Colonic mucosa (tissue), 4 donors: ENCODE results near the gene DHX9. TPM values are rescaled to one million over a fixed set of nuclear protein-coding genes. Genes with fewer than 3 reads are reported as not detected.

ENCODE experiments used
- DNase-seq: peaks from one replicate; pipeline ENCODE4 v3.0.0-alpha.2; 2020
- H3K27ac ChIP-seq: fragments of 200-600 bp; one replicate; pipeline ENCODE4 v1.8.0; 2021
- H3K27me3 ChIP-seq: fragments of 200-600 bp; one replicate; pipeline ENCODE4 v1.8.0; 2021
- H3K36me3 ChIP-seq: fragments of 200-600 bp; one replicate; pipeline ENCODE4 v1.8.0; 2021
- H3K4me1 ChIP-seq: fragments of 200-600 bp; one replicate; pipeline ENCODE4 v1.8.0; 2021; ENCODE audit warnings: mild to moderate bottlenecking
- H3K4me3 ChIP-seq: fragments of 200-600 bp; one replicate; pipeline ENCODE4 v1.8.0; 2021
- H3K9ac ChIP-seq, 2 donors: one replicate each; pipeline ENCODE4 v1.7.0; 2013; ENCODE audit warnings: control low read depth in 2 of 2, low read depth in 2 of 2, low read length in 2 of 2
- H3K9me3 ChIP-seq: fragments of 200-600 bp; one replicate; pipeline ENCODE4 v1.8.0; 2021
- CTCF ChIP-seq: fragments of 200-600 bp; IDR thresholded peaks from one replicate; pipeline ENCODE4 v1.8.0; 2022; ENCODE audit warnings: antibody characterized with exemption, mild to moderate bottlenecking
- intact Hi-C: fragments of 100-400 bp; cut with DNase I; formaldehyde crosslinking; loops from one replicate; pipeline ENCODE4 v1.14.1; 2022
- total RNA-seq, 2 donors: library from RNA; stranded (reverse); fragmentation: NEBNext Ultra II Directional in 1 of 2; extraction: Animal tissue kit (Norgen Biotek cat#: 25700) in 1 of 2; gene quantifications; one replicate each; pipeline ENCODE4 v1.2.1, GENCODE V29; 2021
- donor health status: healthy.
- donor health status: DM: no; HTN: no; CAD: no.
- donor health status: DM: no; HTN: no; CAD: no.

The DHX9 gene
- total RNA-seq, 2 donors from 2014 or later, result 99.2 to 164 TPM

- Histone ChIP-seq H3K4me3 (no peak overlapping the region), H3K36me3 (peaks cover 50% of the 10 kb centered on the region), H3K4me1 (no peaks in the 10 kb centered on the region), H3K9ac (no peak overlapping the region), H3K27ac (no peak overlapping the region), H3K27me3 (no peaks in the 10 kb centered on the region), H3K9me3 (no peaks in the 10 kb centered on the region)
- TF ChIP-seq CTCF, result no peak
- DNase-seq, result no peak
- intact Hi-C loops, result no loop called here
Observed at GRCh38 chr1:182877331-182877730, 38.2 kb downstream of the DHX9 start.

- Histone ChIP-seq H3K36me3 (peaks cover 52% of the 10 kb centered on the region), H3K27me3 (no peaks in the 10 kb centered on the region), H3K27ac (no peak overlapping the region), H3K9ac (no peak overlapping the region), H3K4me3 (no peak overlapping the region), H3K4me1 (no peaks in the 10 kb centered on the region), H3K9me3 (no peaks in the 10 kb centered on the region)
- DNase-seq, result no peak
- intact Hi-C loops, result no loop called here
- no peak for TF ChIP-seq CTCF
Observed at GRCh38 chr1:182877842-182878241, 38.7 kb downstream of the DHX9 start.

GRCh38 chr1:182884872-182885271 lies 45.7 kb downstream of the DHX9 start:
- Histone ChIP-seq H3K9me3 (no peaks in the 10 kb centered on the region), H3K27ac (no peak overlapping the region), H3K36me3 (peaks cover 23% of the 10 kb centered on the region), H3K9ac (no peak overlapping the region), H3K4me3 (no peak overlapping the region), H3K27me3 (no peaks in the 10 kb centered on the region), H3K4me1 (no peaks in the 10 kb centered on the region)
- DNase-seq, result no peak
- TF ChIP-seq CTCF, result no peak
- intact Hi-C loops, result no loop called here

- Histone ChIP-seq H3K9me3 (no peaks in the 10 kb centered on the region), H3K4me1 (no peaks in the 10 kb centered on the region), H3K9ac (no peak overlapping the region), H3K36me3 (peaks cover 17% of the 10 kb centered on the region), H3K4me3 (no peak overlapping the region), H3K27ac (no peak overlapping the region), H3K27me3 (no peaks in the 10 kb centered on the region)
- intact Hi-C loops, result no loop called here
- DNase-seq, result no peak
- no peak for TF ChIP-seq CTCF
Observed at GRCh38 chr1:182885591-182885990, 46.4 kb downstream of the DHX9 start.

GRCh38 chr1:182886985-182887384 lies 47.8 kb downstream of the DHX9 start:
- Histone ChIP-seq H3K4me1 (no peaks in the 10 kb centered on the region), H3K9me3 (no peaks in the 10 kb centered on the region), H3K36me3 (peaks cover 6% of the 10 kb centered on the region), H3K27ac (no peak overlapping the region), H3K4me3 (no peak overlapping the region), H3K27me3 (no peaks in the 10 kb centered on the region), H3K9ac (no peak overlapping the region)
- no peak for TF ChIP-seq CTCF
- no peak for DNase-seq
- intact Hi-C loops, result no loop called here
